PC-3 (cell line): ENCODE data around the gene PRR16. TPM values are rescaled to one million over a fixed set of nuclear protein-coding genes. Genes with fewer than 3 reads are reported as not detected.

Experiments
- ATAC-seq: fragments of 200-7000 bp; cut with Tn5 transposase; 2 replicates; pipeline ENCODE4 v1.9.1; 2020; ENCODE audit warnings: mild to moderate bottlenecking, moderate library complexity
- BruUV-seq: library from RNA; stranded (reverse); fragments of 400-500 nt; replicated peaks from 2 replicates; lab custom pipeline; 2021; lab: Mats Ljungman, UMichigan
- CTCF ChIA-PET: fragments of 300-600 bp; sonication (Branson Sonifier 250); formaldehyde crosslinking; loops from one replicate; lab custom pipeline; 2022; ENCODE audit warnings: antibody characterized with exemption; lab: Charles Lee
- POLR2A ChIA-PET: fragments of 300-600 bp; sonication (Branson Sonifier 250); formaldehyde crosslinking; loops from one replicate; lab custom pipeline; 2022; ENCODE audit warnings: antibody characterized with exemption; ENCODE audit not compliant: unreplicated experiment; lab: Charles Lee
- DNase-seq: peaks from one replicate; pipeline ENCODE4 v3.0.0-alpha.2; 2015
- H2AFZ ChIP-seq: fragments of 300-600 bp; sonication (generic); 2 replicates; pipeline ENCODE4 v1.6.0; 2016; ENCODE audit warnings: antibody characterized with exemption, low read length
- H3F3A ChIP-seq: fragments of 300-600 bp; sonication (generic); one replicate; pipeline ENCODE4 v1.6.0; 2017; ENCODE audit warnings: antibody characterized with exemption, low read length, control low read depth, mild to moderate bottlenecking; ENCODE audit not compliant: unreplicated experiment
- H3K27ac ChIP-seq: fragments of 300-600 bp; sonication (generic); 2 replicates; pipeline ENCODE4 v1.5.1; 2016; ENCODE audit warnings: mild to moderate bottlenecking, low read length
- H3K27me3 ChIP-seq: fragments of 300-600 bp; sonication (generic); 2 replicates; pipeline ENCODE4 v1.6.1; 2016; ENCODE audit warnings: low read length, mixed read lengths
- H3K36me3 ChIP-seq: fragments of 300-600 bp; sonication (generic); 2 replicates; pipeline ENCODE4 v1.6.1; 2016; ENCODE audit warnings: low read depth, mixed run types, low read length, mixed read lengths
- H3K4me1 ChIP-seq: fragments of 300-600 bp; sonication (generic); 2 replicates; pipeline ENCODE4 v1.5.1; 2016; ENCODE audit warnings: low read length; ENCODE audit not compliant: insufficient read depth
- H3K4me2 ChIP-seq: fragments of 300-600 bp; sonication (generic); 2 replicates; pipeline ENCODE4 v1.6.0; 2016; ENCODE audit warnings: low read length
- H3K4me3 ChIP-seq: fragments of 300-600 bp; sonication (generic); 2 replicates; pipeline ENCODE4 v1.5.1; 2016; ENCODE audit warnings: mild to moderate bottlenecking, low read length, mixed read lengths
- H3K79me2 ChIP-seq: fragments of 300-600 bp; sonication (generic); 2 replicates; pipeline ENCODE4 v1.6.1; 2017; ENCODE audit warnings: low read length, mixed read lengths
- H3K9ac ChIP-seq: fragments of 300-600 bp; sonication (generic); 2 replicates; pipeline ENCODE4 v1.6.0; 2016; ENCODE audit warnings: mild to moderate bottlenecking, low read length
- H3K9me2 ChIP-seq: fragments of 300-600 bp; sonication (generic); replicated peaks from 2 replicates; pipeline ENCODE4 v1.6.1; 2016; ENCODE audit warnings: mixed run types, low read length, mixed read lengths
- H3K9me3 ChIP-seq: fragments of 300-600 bp; sonication (generic); 2 replicates; pipeline ENCODE4 v1.6.1; 2016; ENCODE audit warnings: low read length, mixed read lengths
- H4K20me1 ChIP-seq: fragments of 300-600 bp; sonication (generic); 2 replicates; pipeline ENCODE4 v1.6.1; 2016; ENCODE audit warnings: low read length, mixed read lengths
- EZH2 ChIP-seq: fragments of 300-600 bp; sonication (generic); IDR thresholded peaks from one replicate; pipeline ENCODE4 v1.6.1; 2017; ENCODE audit warnings: antibody characterized with exemption, mild to moderate bottlenecking, low read length; ENCODE audit not compliant: unreplicated experiment
- EZH2phosphoT487 ChIP-seq: fragments of 300-600 bp; sonication (generic); IDR thresholded peaks from 2 replicates; pipeline ENCODE4 v1.6.1; 2018; ENCODE audit warnings: mild to moderate bottlenecking, antibody characterized with exemption, low read length, borderline replicate concordance
- intact Hi-C: fragments of 100-400 bp; cut with micrococcal nuclease; formaldehyde crosslinking; loops from 2 replicates; pipeline ENCODE4 v1.9.0; 2023
- total RNA-seq: library from RNA; depleted of rRNA; stranded (reverse); fragments of >200 nt; gene quantifications from 2 replicates; pipeline ENCODE4 v1.2.3, GENCODE V29; 2014
- TF ChIP-seq, protein P1 (sequence below): fragments of 300-600 bp; sonication (generic); conservative IDR thresholded peaks from 2 replicates; pipeline ENCODE4 v1.5.1; 2017; ENCODE audit warnings: antibody characterized with exemption, low read depth, mild to moderate bottlenecking, low read length

The PRR16 gene
- total RNA-seq, 1 experiment from 2014 or later = 3.6 TPM

DNA sequence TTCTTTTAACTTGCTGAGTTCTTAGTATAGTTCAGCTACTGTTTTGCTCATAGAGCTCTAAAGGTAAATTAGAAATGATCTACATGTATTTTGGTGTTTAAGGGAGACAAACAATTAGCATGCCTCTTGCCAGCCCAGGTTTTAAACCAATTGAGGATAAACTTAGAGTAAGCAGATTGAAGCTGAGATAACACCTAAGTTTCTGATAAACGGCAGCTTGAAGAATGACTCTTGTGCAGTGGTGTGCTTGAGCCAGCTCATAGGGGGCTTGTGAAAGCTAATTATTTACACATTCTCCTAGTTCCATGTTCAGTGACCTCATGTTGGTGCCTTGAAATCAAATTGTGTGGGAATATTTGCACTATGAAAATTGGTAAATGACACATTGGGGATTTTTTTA is 193.0 kb downstream of the PRR16 start:
- ATAC-seq (no peak), DNase-seq (no peak)
- Histone ChIP-seq H2AFZ (no peak overlapping the region), H3F3A (no peaks in the 10 kb centered on the region), H4K20me1 (no peaks in the 10 kb centered on the region), H3K9ac (no peak overlapping the region), H3K27ac (no peak overlapping the region), H3K79me2 (no peaks in the 10 kb centered on the region), H3K9me3 (no peaks in the 10 kb centered on the region), H3K4me1 (no peaks in the 10 kb centered on the region), H3K4me2 (no peak overlapping the region), H3K9me2 (no peaks in the 10 kb centered on the region), H3K4me3 (no peak overlapping the region), H3K27me3 (no peaks in the 10 kb centered on the region), H3K36me3 (no peaks in the 10 kb centered on the region)
- ChIA-PET CTCF (no interaction called here), POLR2A (no interaction called here)
- intact Hi-C loops = loop anchor here (5.0 to 10.0 kb wide), 2 partner anchors 192 to 1290 kb away; partner anchors contain the start of gene PRR16
- no TSS peak for BruUV-seq
- TF ChIP-seq EZH2phosphoT487 = no peak
- TF ChIP-seq, protein P1, sequence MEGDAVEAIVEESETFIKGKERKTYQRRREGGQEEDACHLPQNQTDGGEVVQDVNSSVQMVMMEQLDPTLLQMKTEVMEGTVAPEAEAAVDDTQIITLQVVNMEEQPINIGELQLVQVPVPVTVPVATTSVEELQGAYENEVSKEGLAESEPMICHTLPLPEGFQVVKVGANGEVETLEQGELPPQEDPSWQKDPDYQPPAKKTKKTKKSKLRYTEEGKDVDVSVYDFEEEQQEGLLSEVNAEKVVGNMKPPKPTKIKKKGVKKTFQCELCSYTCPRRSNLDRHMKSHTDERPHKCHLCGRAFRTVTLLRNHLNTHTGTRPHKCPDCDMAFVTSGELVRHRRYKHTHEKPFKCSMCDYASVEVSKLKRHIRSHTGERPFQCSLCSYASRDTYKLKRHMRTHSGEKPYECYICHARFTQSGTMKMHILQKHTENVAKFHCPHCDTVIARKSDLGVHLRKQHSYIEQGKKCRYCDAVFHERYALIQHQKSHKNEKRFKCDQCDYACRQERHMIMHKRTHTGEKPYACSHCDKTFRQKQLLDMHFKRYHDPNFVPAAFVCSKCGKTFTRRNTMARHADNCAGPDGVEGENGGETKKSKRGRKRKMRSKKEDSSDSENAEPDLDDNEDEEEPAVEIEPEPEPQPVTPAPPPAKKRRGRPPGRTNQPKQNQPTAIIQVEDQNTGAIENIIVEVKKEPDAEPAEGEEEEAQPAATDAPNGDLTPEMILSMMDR = no peak
- TF ChIP-seq EZH2 = no peak

DNA sequence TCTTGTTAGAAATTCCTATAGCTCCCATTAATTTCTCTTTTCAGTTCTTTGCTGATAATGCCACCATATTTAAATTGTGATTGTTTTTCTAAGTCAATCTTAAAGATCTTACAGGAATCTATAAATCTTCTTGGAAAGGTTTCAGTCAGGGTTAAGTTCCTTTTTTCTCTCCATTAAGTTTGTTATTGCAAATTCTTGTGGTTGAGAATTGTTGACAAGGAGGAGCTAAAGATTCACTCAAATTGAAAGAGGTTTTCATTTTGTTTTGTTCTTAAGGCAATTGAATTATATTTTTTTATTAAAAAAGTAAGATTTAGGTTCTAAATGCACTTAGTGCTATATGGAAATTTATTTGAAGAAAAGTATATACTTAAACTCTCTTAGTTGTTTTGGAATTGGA is 213.4 kb downstream of the PRR16 start:
- Histone ChIP-seq H3K9ac (no peak overlapping the region), H2AFZ (no peak overlapping the region), H3K9me2 (no peaks in the 10 kb centered on the region), H3K27ac (no peak overlapping the region), H3K36me3 (no peaks in the 10 kb centered on the region), H3K4me3 (no peak overlapping the region), H3K4me1 (peaks cover 16% of the 10 kb centered on the region), H3K9me3 (no peaks in the 10 kb centered on the region), H3F3A (no peaks in the 10 kb centered on the region), H3K79me2 (no peaks in the 10 kb centered on the region), H4K20me1 (no peaks in the 10 kb centered on the region), H3K4me2 (no peak overlapping the region), H3K27me3 (no peaks in the 10 kb centered on the region)
- ChIA-PET CTCF (no interaction called here), POLR2A (no interaction called here)
- intact Hi-C loops = no loop called here
- BruUV-seq = no TSS peak
- TF ChIP-seq, protein P1 = no peak
- TF ChIP-seq EZH2phosphoT487 = no peak
- no peak for TF ChIP-seq EZH2
- ATAC-seq (no peak), DNase-seq (no peak)

DNA sequence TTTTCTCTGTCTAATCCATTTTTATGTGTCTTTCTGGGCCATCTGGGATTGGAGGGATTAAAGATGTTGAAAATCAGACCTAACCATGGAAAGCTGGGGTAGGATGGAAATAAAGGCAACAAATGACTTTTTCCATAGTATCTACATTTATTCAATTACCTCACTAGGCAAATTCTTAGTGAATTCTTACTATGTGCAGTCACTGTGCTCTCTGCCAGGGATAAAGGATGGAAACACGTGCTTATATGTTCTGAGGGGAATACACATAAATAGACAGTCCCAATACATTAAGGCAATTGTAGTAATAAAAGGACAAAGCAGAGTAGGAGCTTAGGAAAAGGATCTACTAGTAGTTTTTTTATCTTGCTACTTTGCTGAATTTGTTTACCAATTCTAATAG is 214.2 kb downstream of the PRR16 start:
- ChIA-PET POLR2A (no interaction called here), CTCF (no interaction called here)
- no TSS peak for BruUV-seq
- H3K79me2 ChIP-seq = no peaks in the 10 kb centered on the region
- TF ChIP-seq, protein P1 = no peak
- TF ChIP-seq EZH2phosphoT487 (no peak), EZH2 (no peak)
- intact Hi-C loops = no loop called here
- H4K20me1 ChIP-seq = no peaks in the 10 kb centered on the region
- H3K27ac ChIP-seq = no peak overlapping the region
- H3K9ac ChIP-seq = no peak overlapping the region
- H3K4me3 ChIP-seq = no peak overlapping the region
- H3K27me3 ChIP-seq = no peaks in the 10 kb centered on the region
- peaks cover 24% of the 10 kb centered on the region for H3K4me1 ChIP-seq
- no peaks in the 10 kb centered on the region for H3K9me3 ChIP-seq
- H3K36me3 ChIP-seq = no peaks in the 10 kb centered on the region
- no peak for DNase-seq
- no peaks in the 10 kb centered on the region for H3K9me2 ChIP-seq
- no peak overlapping the region for H3K4me2 ChIP-seq
- H3F3A ChIP-seq = no peaks in the 10 kb centered on the region
- no peak overlapping the region for H2AFZ ChIP-seq
- no peak for ATAC-seq
